ENCODE data around the gene WDR12.

DNA sequence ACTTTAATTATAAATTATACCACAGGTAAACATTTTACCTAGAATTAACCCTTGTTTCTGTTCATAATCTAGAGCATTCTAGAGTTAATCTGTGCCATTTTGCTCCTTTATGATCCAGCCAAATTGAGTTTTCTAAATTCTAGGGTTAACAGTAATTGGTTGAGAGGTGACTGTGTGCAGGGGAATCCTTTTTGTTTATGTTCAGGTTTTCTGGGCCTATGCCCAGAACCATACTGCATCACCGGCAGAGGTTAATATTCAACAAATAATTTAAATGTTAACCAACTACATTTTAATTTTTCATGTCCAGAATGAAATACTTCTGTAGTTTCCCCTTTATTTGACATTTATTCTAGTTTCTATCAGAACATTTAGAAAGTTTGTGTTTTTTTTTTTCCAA lies 32.9 kb upstream of the WDR12 start:
- TF ChIP-seq, protein P1, sequence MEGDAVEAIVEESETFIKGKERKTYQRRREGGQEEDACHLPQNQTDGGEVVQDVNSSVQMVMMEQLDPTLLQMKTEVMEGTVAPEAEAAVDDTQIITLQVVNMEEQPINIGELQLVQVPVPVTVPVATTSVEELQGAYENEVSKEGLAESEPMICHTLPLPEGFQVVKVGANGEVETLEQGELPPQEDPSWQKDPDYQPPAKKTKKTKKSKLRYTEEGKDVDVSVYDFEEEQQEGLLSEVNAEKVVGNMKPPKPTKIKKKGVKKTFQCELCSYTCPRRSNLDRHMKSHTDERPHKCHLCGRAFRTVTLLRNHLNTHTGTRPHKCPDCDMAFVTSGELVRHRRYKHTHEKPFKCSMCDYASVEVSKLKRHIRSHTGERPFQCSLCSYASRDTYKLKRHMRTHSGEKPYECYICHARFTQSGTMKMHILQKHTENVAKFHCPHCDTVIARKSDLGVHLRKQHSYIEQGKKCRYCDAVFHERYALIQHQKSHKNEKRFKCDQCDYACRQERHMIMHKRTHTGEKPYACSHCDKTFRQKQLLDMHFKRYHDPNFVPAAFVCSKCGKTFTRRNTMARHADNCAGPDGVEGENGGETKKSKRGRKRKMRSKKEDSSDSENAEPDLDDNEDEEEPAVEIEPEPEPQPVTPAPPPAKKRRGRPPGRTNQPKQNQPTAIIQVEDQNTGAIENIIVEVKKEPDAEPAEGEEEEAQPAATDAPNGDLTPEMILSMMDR (IDR thresholded peaks at IDR 0.05), result no peak
- TF ChIP-seq POLR2A (IDR thresholded peaks at IDR 0.05), result no peak

Measured in ovary (tissue), 3 donors.